HepG2 (cell line): ENCODE measurements around the gene LARP1. TPM values are rescaled to one million over a fixed set of nuclear protein-coding genes. Genes with fewer than 3 reads are reported as not detected.

Experiments used
- AKNA ChIP-seq: sonication (generic); formaldehyde crosslinking; IDR thresholded peaks from 2 replicates; pipeline ENCODE4 v1.4.0; 2020; ENCODE audit warnings: missing genetic modification reagents, borderline replicate concordance
- BRF2 ChIP-seq: sonication (generic); formaldehyde crosslinking; IDR thresholded peaks from 2 replicates; pipeline ENCODE4 v1.8.1; 2022; ENCODE audit warnings: mild to moderate bottlenecking, missing genetic modification reagents
- CBX2 ChIP-seq, 2 experiments: fragments of 200-600 bp in 1 of 2; sonication (generic); formaldehyde crosslinking in 1 of 2; IDR thresholded peaks; 2 replicates each; pipeline versions ENCODE4 v1.7.0 to v1.8.1; 2018 to 2022; ENCODE audit warnings: low read depth in 2 of 2, low read length in 1 of 2, mild to moderate bottlenecking in 1 of 2, missing genetic modification reagents in 1 of 2
- DPF2 ChIP-seq: sonication (generic); formaldehyde crosslinking; IDR thresholded peaks from 2 replicates; pipeline ENCODE4 v1.4.0; 2020; ENCODE audit warnings: mild to moderate bottlenecking, low read depth, missing genetic modification reagents, borderline replicate concordance
- HNF4G ChIP-seq, 2 experiments: sonication (generic) in 1 of 2; formaldehyde crosslinking in 1 of 2; IDR thresholded peaks; 2 replicates each; pipeline versions ENCODE4 v1.4.0 to v1.6.1; 2011 to 2020; ENCODE audit warnings: borderline replicate concordance in 2 of 2, low read depth in 2 of 2, mild to moderate bottlenecking in 2 of 2, low read length in 1 of 2, missing genetic modification reagents in 1 of 2, moderate library complexity in 1 of 2
- HNRNPLL ChIP-seq: fragments of 200-400 bp; formaldehyde crosslinking; IDR thresholded peaks from 2 replicates; pipeline ENCODE4 v1.6.1; 2017; ENCODE audit warnings: mild to moderate bottlenecking, low read depth, low read length; ENCODE audit not compliant: poor library complexity, severe bottlenecking
- HOXA5 ChIP-seq: sonication (generic); formaldehyde crosslinking; IDR thresholded peaks from 2 replicates; pipeline ENCODE4 v1.4.0; 2020; ENCODE audit warnings: missing genetic modification reagents
- NFYB ChIP-seq: sonication (generic); formaldehyde crosslinking; IDR thresholded peaks from 2 replicates; pipeline ENCODE4 v1.4.0; 2020; ENCODE audit warnings: missing genetic modification reagents
- RBM22 ChIP-seq: fragments of 200-400 bp; formaldehyde crosslinking; optimal IDR thresholded peaks from 2 replicates; pipeline ENCODE3; 2017; ENCODE audit warnings: mild to moderate bottlenecking, low read length, moderate library complexity
- SMAD1 ChIP-seq: sonication (generic); formaldehyde crosslinking; IDR thresholded peaks from 2 replicates; pipeline ENCODE4 v1.4.0; 2020; ENCODE audit warnings: missing genetic modification reagents, low read depth, mild to moderate bottlenecking, borderline replicate concordance
- SRSF9 ChIP-seq: fragments of 200-400 bp; formaldehyde crosslinking; IDR thresholded peaks from 2 replicates; pipeline ENCODE4 v1.6.1; 2018; ENCODE audit warnings: borderline replicate concordance, mild to moderate bottlenecking, low read depth, low read length; ENCODE audit not compliant: insufficient read depth, poor library complexity, severe bottlenecking
- ZFP36L1 ChIP-seq: sonication (generic); formaldehyde crosslinking; IDR thresholded peaks from 2 replicates; pipeline ENCODE4 v1.8.0; 2022; ENCODE audit warnings: mild to moderate bottlenecking, missing genetic modification reagents, moderate library complexity
- ZNF333 ChIP-seq: sonication (generic); formaldehyde crosslinking; IDR thresholded peaks from 2 replicates; pipeline ENCODE4 v1.4.0; 2020; ENCODE audit warnings: mild to moderate bottlenecking, missing genetic modification reagents, borderline replicate concordance
- polyA plus RNA-seq, 8 experiments: library from polyadenylated mRNA; depleted of rRNA in 3 of 8; stranded (reverse) in 7 of 8; unstranded in 1 of 8; fragments of >200 nt; fragmentation: Illumina TruSeq in 4 of 8; extraction: Trizol in 4 of 8; gene quantifications; 2 replicates each; pipeline versions ENCODE4 v1.2.1 to v1.2.3, GENCODE V29; 2011 to 2016; ENCODE audit warnings: low read depth in 4 of 8, missing spikeins in 1 of 8, mixed read lengths in 1 of 8; ENCODE audit not compliant: insufficient read depth in 1 of 8
- total RNA-seq, 5 experiments: library from RNA; depleted of rRNA; stranded (reverse); fragments of >200 nt; fragmentation: Illumina TruSeq; extraction: Trizol; gene quantifications; 2 replicates each; pipeline ENCODE4 v1.2.3, GENCODE V29; 2016; ENCODE audit warnings: low read depth in 1 of 5
- TF ChIP-seq, protein P1 (sequence below), 2 experiments: IDR thresholded peaks; 2 replicates each; pipeline ENCODE4 v1.6.1; 2011 to 2012; ENCODE audit warnings: low read length in 2 of 2, borderline replicate concordance in 1 of 2, low read depth in 1 of 2, mild to moderate bottlenecking in 1 of 2, moderate library complexity in 1 of 2

LARP1 gene
- total and polyA plus RNA-seq, 2 of the 13 experiments (the other 11 are each of a cell fraction or from before 2014, with no cell fraction given) = 45.2 to 61.4 TPM

GRCh38 chr5:154712518-154713437 lies 42.4 kb upstream of the LARP1 start (continued):
- no peak for TF ChIP-seq AKNA (CRISPR knock-in tag)
- TF ChIP-seq HNRNPLL = no peak
- TF ChIP-seq CBX2 (IDR thresholded peaks at IDR 0.05; ENCODE audit: low read depth, low read length) = no peak
- no peak for TF ChIP-seq CBX2 (CRISPR knock-in tag; IDR thresholded peaks at IDR 0.05; ENCODE audit: low read depth)
- TF ChIP-seq, protein P1, sequence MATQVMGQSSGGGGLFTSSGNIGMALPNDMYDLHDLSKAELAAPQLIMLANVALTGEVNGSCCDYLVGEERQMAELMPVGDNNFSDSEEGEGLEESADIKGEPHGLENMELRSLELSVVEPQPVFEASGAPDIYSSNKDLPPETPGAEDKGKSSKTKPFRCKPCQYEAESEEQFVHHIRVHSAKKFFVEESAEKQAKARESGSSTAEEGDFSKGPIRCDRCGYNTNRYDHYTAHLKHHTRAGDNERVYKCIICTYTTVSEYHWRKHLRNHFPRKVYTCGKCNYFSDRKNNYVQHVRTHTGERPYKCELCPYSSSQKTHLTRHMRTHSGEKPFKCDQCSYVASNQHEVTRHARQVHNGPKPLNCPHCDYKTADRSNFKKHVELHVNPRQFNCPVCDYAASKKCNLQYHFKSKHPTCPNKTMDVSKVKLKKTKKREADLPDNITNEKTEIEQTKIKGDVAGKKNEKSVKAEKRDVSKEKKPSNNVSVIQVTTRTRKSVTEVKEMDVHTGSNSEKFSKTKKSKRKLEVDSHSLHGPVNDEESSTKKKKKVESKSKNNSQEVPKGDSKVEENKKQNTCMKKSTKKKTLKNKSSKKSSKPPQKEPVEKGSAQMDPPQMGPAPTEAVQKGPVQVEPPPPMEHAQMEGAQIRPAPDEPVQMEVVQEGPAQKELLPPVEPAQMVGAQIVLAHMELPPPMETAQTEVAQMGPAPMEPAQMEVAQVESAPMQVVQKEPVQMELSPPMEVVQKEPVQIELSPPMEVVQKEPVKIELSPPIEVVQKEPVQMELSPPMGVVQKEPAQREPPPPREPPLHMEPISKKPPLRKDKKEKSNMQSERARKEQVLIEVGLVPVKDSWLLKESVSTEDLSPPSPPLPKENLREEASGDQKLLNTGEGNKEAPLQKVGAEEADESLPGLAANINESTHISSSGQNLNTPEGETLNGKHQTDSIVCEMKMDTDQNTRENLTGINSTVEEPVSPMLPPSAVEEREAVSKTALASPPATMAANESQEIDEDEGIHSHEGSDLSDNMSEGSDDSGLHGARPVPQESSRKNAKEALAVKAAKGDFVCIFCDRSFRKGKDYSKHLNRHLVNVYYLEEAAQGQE (IDR thresholded peaks at IDR 0.05; ENCODE audit: borderline replicate concordance in 1 of 2, low read depth in 1 of 2, low read length in 2 of 2) = peak in 1 of 2 experiments; percentile 12; a peak in 1 of 4 replicates
- TF ChIP-seq DPF2 (CRISPR knock-in tag) = no peak
- no peak for TF ChIP-seq SMAD1
- no peak for TF ChIP-seq ZFP36L1 (CRISPR knock-in tag)
- no peak for TF ChIP-seq RBM22
- TF ChIP-seq HNF4G (IDR thresholded peaks at IDR 0.05; ENCODE audit: borderline replicate concordance, low read depth, low read length) = no peak; the same call in 1 of the 2 replicates
- TF ChIP-seq HNF4G (CRISPR knock-in tag; IDR thresholded peaks at IDR 0.05; ENCODE audit: borderline replicate concordance, low read depth) = no peak
- TF ChIP-seq SRSF9 = no peak
- peak; percentile 46; the same call in 1 of the 2 replicates for TF ChIP-seq NFYB (CRISPR knock-in tag)
- TF ChIP-seq HOXA5 = no peak
- TF ChIP-seq ZNF333 (CRISPR knock-in tag) = no peak
- TF ChIP-seq BRF2 (CRISPR knock-in tag) = no peak
